Measurements from ENCODE around the gene NPHP1. TPM values are rescaled to one million over a fixed set of nuclear protein-coding genes. Genes with fewer than 3 reads are reported as not detected.
"Not testable (repeated sequence)": the region's sequence is repeated elsewhere in the genome, so short reads cannot be mapped to it uniquely, and the experiment has no call there.

NPHP1 gene
- polyA plus RNA-seq, 1 experiment = 5.4 TPM

GRCh38 chr2:110104025-110104771 lies 100.6 kb downstream of the NPHP1 start:
- Histone ChIP-seq H3K9me3 (ENCODE audit: control insufficient read depth, insufficient read depth, low read length) (no peaks in the 10 kb centered on the region; the same call in none of the 2 replicates), H3K27me3 (ENCODE audit: control insufficient read depth, insufficient read depth, low read length) (no peaks in the 10 kb centered on the region), H3K27ac (ENCODE audit: low read depth, low read length) (no peak overlapping the region), H3K4me3 (ENCODE audit: low read depth, low read length) (no peak overlapping the region)
- TF ChIP-seq CTCF (IDR thresholded peaks at IDR 0.05; ENCODE audit: low read depth, low read length) = no peak
- no peak for DNase-seq (ENCODE audit: low read depth, low spot score)
- POLR2A ChIA-PET = no interaction called here
- CTCF ChIA-PET = no interaction called here

- CTCF ChIA-PET = interaction anchor here (1.1 kb wide), 1 partner anchor 13 kb away, joined by 3 read pairs; no protein-coding TSS in a partner anchor
- POLR2A ChIA-PET = no interaction called here
- H3K27me3 ChIP-seq (ENCODE audit: control insufficient read depth, insufficient read depth, low read length) = no peaks in the 10 kb centered on the region
- H3K9me3 ChIP-seq (ENCODE audit: control insufficient read depth, insufficient read depth, low read length) = no peaks in the 10 kb centered on the region; the same call in none of the 2 replicates
- no peak for TF ChIP-seq CTCF (IDR thresholded peaks at IDR 0.05; ENCODE audit: low read depth, low read length)
- DNase-seq (ENCODE audit: low read depth, low spot score) = no peak
- peak overlapping the region; percentile 39 for H3K27ac ChIP-seq (ENCODE audit: low read depth, low read length)
- no peak overlapping the region for H3K4me3 ChIP-seq (ENCODE audit: low read depth, low read length)
These were observed 101.5 kb downstream of the NPHP1 start for GRCh38 chr2:110103061-110103961.

GRCh38 chr2:110101901-110102803 lies 102.7 kb downstream of the NPHP1 start:
- Histone ChIP-seq H3K27ac (ENCODE audit: low read depth, low read length) (peak overlapping the region; percentile 99), H3K4me3 (ENCODE audit: low read depth, low read length) (peak overlapping the region; percentile 38), H3K27me3 (ENCODE audit: control insufficient read depth, insufficient read depth, low read length) (no peaks in the 10 kb centered on the region), H3K9me3 (ENCODE audit: control insufficient read depth, insufficient read depth, low read length) (no peaks in the 10 kb centered on the region; the same call in none of the 2 replicates)
- TF ChIP-seq CTCF (IDR thresholded peaks at IDR 0.05; ENCODE audit: low read depth, low read length) = no peak
- POLR2A ChIA-PET = no interaction called here
- CTCF ChIA-PET = interaction anchor here (1.1 kb wide), 1 partner anchor 14 kb away, joined by 3 read pairs; no protein-coding TSS in a partner anchor
- DNase-seq (ENCODE audit: low read depth, low spot score) = no peak

GRCh38 chr2:110101280-110101844 lies 103.5 kb downstream of the NPHP1 start:
- CTCF ChIA-PET = no interaction called here
- no peaks in the 10 kb centered on the region for H3K27me3 ChIP-seq (ENCODE audit: control insufficient read depth, insufficient read depth, low read length)
- POLR2A ChIA-PET = no interaction called here
- no peaks in the 10 kb centered on the region; the same call in 1 of the 2 replicates for H3K9me3 ChIP-seq (ENCODE audit: control insufficient read depth, insufficient read depth, low read length)
- peak overlapping the region; percentile 99 for H3K27ac ChIP-seq (ENCODE audit: low read depth, low read length)
- no peak for TF ChIP-seq CTCF (IDR thresholded peaks at IDR 0.05; ENCODE audit: low read depth, low read length)
- peak overlapping the region; percentile 38 for H3K4me3 ChIP-seq (ENCODE audit: low read depth, low read length)
- peak; percentile 98 for DNase-seq (ENCODE audit: low read depth, low spot score)

- H3K9me3 ChIP-seq (ENCODE audit: control insufficient read depth, insufficient read depth, low read length); H3K27me3 ChIP-seq (ENCODE audit: control insufficient read depth, insufficient read depth, low read length); CTCF ChIA-PET; H3K4me3 ChIP-seq (ENCODE audit: low read depth, low read length); DNase-seq (ENCODE audit: low read depth, low spot score); POLR2A ChIA-PET: not testable (repeated sequence)
- H3K27ac ChIP-seq (ENCODE audit: low read depth, low read length) = peak overlapping the region; percentile 99
These were observed 103.9 kb downstream of the NPHP1 start for GRCh38 chr2:110100880-110101279.

All from AG04450 (cell line).